Spleen (tissue), 11 donors: ENCODE measurements around the gene PCED1B. TPM values are rescaled to one million over a fixed set of nuclear protein-coding genes. Genes with fewer than 3 reads are reported as not detected.

Source experiments
- DNase-seq: peaks from one replicate; pipeline ENCODE4 v3.0.0-alpha.2; 2020
- H3K27ac ChIP-seq, 8 donors: fragments of 200-600 bp; sonication (generic) in 7 of 8; 1 replicate in 4 of 8; 2 replicates in 4 of 8; pipeline versions ENCODE4 v1.5.0 to v1.8.0; 2016 to 2021; ENCODE audit warnings: inconsistent platforms in 4 of 8, mild to moderate bottlenecking in 4 of 8, moderate library complexity in 1 of 8
- H3K27me3 ChIP-seq, 7 donors: fragments of 200-600 bp; sonication (generic) in 6 of 7; replicated peaks in 1 of 7; 1 replicate in 4 of 7; 2 replicates in 3 of 7; pipeline versions ENCODE4 v1.5.0 to v1.8.0; 2016 to 2021; ENCODE audit warnings: inconsistent platforms in 3 of 7, mild to moderate bottlenecking in 1 of 7
- H3K36me3 ChIP-seq, 6 donors: fragments of 200-600 bp; sonication (generic) in 5 of 6; 1 replicate in 4 of 6; 2 replicates in 2 of 6; pipeline versions ENCODE4 v1.5.0 to v1.8.0; 2016 to 2021; ENCODE audit warnings: inconsistent platforms in 2 of 6
- H3K4me1 ChIP-seq, 6 donors: fragments of 200-600 bp; sonication (generic) in 5 of 6; 1 replicate in 3 of 6; 2 replicates in 3 of 6; pipeline versions ENCODE4 v1.5.0 to v1.8.0; 2016 to 2021; ENCODE audit warnings: inconsistent platforms in 3 of 6
- H3K4me3 ChIP-seq, 8 donors: fragments of 200-600 bp; sonication (generic) in 7 of 8; 1 replicate in 4 of 8; 2 replicates in 4 of 8; pipeline versions ENCODE4 v1.5.0 to v1.8.0; 2016 to 2021; ENCODE audit warnings: inconsistent platforms in 4 of 8, mild to moderate bottlenecking in 4 of 8, moderate library complexity in 2 of 8
- H3K9me3 ChIP-seq, 8 donors: fragments of 200-600 bp; sonication (generic) in 7 of 8; 1 replicate in 4 of 8; 2 replicates in 4 of 8; pipeline versions ENCODE4 v1.5.0 to v1.8.0; 2016 to 2021; ENCODE audit warnings: inconsistent platforms in 4 of 8
- CTCF ChIP-seq, 11 experiments: fragments of 200-600 bp in 7 of 11; fragments of 450-650 bp in 4 of 11; sonication (generic) in 4 of 11; IDR thresholded peaks in 8 of 11; conservative IDR thresholded peaks in 3 of 11; 1 replicate in 7 of 11; 2 replicates in 4 of 11; pipeline versions ENCODE4 v1.4.0 to v1.8.0; 2016 to 2021; ENCODE audit warnings: antibody characterized with exemption in 11 of 11, inconsistent platforms in 4 of 11, mild to moderate bottlenecking in 1 of 11
- POLR2A ChIP-seq, 3 donors: fragments of 450-650 bp; IDR thresholded peaks; one replicate each; pipeline ENCODE4 v1.5.1; 2017; ENCODE audit warnings: antibody characterized with exemption in 3 of 3, mild to moderate bottlenecking in 1 of 3
- POLR2AphosphoS5 ChIP-seq, 3 donors: sonication (generic); formaldehyde crosslinking; IDR thresholded peaks; one replicate each; pipeline ENCODE4 v1.5.1; 2017; ENCODE audit warnings: antibody characterized with exemption in 3 of 3
- WGBS, 5 donors: extraction: QIAGEN DNeasy Blood & Tissue Kit in 3 of 5; methylation state at CpG; one replicate each; pipeline versions ENCODE4 v1.1.5 to v1.1.7; 2013 to 2018; 5-methylcytosine and 5-hydroxymethylcytosine counted together
- intact Hi-C: fragments of 100-400 bp; cut with DNase I; formaldehyde crosslinking; loops from one replicate; pipeline ENCODE4 v1.15.0; 2023; ENCODE audit warnings: low total_unique reads
- polyA plus RNA-seq, 3 donors: library from polyadenylated mRNA; stranded (reverse); fragments of 200-250 nt; gene quantifications; one replicate each; pipeline ENCODE4 v1.2.1, GENCODE V29; 2013
- total RNA-seq, 7 donors: library from RNA; depleted of rRNA in 3 of 7; stranded (reverse); fragments of >200 nt in 3 of 7; fragmentation: NEBNext Ultra II Directional in 4 of 7; extraction: Animal tissue kit (Norgen Biotek cat#: 25700) in 4 of 7; gene quantifications; one replicate each; pipeline versions ENCODE4 v1.1.0 to v1.2.1, GENCODE V29; 2016 to 2021
- donor health status: healthy with polysubstance abuse.
- donor health status: DM: no; HTN: no; CAD: no; lungs with moderate emphysema.
- donor health status: DM: no; HTN: no; CAD: no.
- donor health status: Bipolar disorder and iron deficiency.
- donor health status: healthy.
- donor health status: DM: no; HTN: no; CAD: no.
- donor health status: DM: yes; HTN: yes; CAD: no.

Gene PCED1B
- total and polyA plus RNA-seq, 10 donors: 15.3 to 34.5 (median 24.4) TPM

DNA sequence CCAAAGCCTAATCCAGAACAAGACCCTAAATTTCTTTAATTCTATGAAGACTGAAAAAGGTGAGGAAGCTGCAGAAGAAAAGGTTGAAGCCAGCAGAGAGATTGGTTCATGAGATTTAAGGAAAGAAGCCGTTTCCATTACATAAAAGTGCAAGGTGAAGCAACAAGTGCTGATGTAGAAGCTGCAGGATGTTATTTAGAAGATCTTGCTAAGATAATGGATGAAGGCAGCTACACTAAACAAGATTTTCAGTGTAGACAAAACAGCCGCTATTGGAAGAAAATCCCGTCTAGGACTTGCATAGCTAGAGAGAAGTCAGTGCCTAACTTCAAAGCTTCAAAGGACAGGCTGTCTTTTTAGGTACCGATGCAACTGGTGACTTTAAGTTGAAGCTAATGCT, 65.8 kb downstream of the PCED1B start:
- intact Hi-C loops: no loop called here
- TF ChIP-seq POLR2AphosphoS5 (IDR thresholded peaks at IDR 0.05): no peak
- no peak for TF ChIP-seq POLR2A (IDR thresholded peaks at IDR 0.05)
- no peak for TF ChIP-seq CTCF (IDR thresholded peaks at IDR 0.05 in 8 of 11, conservative IDR thresholded peaks at IDR 0.05 in 3 of 11)
- Histone ChIP-seq H3K27ac (no peak overlapping the region), H3K4me3 (no peak overlapping the region), H3K36me3 (peaks cover 0 to 9% (median 0%) of the 10 kb centered on the region in 6 donors), H3K4me1 (no peaks in the 10 kb centered on the region), H3K27me3 (no peaks in the 10 kb centered on the region), H3K9me3 (peaks cover 0 to 9% (median 0%) of the 10 kb centered on the region in 8 donors)
- WGBS, 5 donors: 81 to 88% (median 84%) methylated on average over 4 of the region's 4 CpGs
- no peak for DNase-seq

DNA sequence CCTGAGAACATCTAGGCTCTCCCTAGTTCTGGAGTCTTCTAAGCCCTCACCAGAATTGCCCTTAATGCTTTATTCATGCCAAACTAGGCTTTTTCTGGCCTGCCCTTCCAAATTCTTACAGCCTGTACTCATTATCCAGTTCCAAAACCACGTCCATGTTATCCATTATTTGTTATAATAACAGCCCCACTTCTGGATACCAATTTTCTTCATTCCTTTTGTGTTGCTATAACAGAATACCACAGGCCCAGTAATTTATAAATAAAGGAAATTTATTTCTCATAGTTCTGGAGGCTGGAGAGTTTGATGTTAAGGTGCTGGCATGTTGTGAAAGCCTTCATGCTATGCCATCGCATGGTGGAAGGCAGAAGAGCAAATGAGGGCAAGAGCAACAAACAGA, 68.3 kb downstream of the PCED1B start:
- Histone ChIP-seq H3K36me3 (no peaks in the 10 kb centered on the region), H3K27me3 (no peaks in the 10 kb centered on the region), H3K9me3 (peaks cover 0 to 17% (median 0%) of the 10 kb centered on the region in 8 donors), H3K4me1 (no peaks in the 10 kb centered on the region), H3K27ac (no peak overlapping the region), H3K4me3 (no peak overlapping the region)
- DNase-seq: no peak
- TF ChIP-seq POLR2A (IDR thresholded peaks at IDR 0.05) (no peak), POLR2AphosphoS5 (IDR thresholded peaks at IDR 0.05) (no peak), CTCF (IDR thresholded peaks at IDR 0.05 in 8 of 11, conservative IDR thresholded peaks at IDR 0.05 in 3 of 11) (no peak)
- intact Hi-C loops: no loop called here
- 90 to 97% (median 95%) methylated on average over 2 of the region's 2 CpGs for WGBS, 5 donors

GRCh38 chr12:47149146-47149545, 69.7 kb downstream of the PCED1B start:
- Histone ChIP-seq H3K4me1 (no peaks in the 10 kb centered on the region), H3K36me3 (no peaks in the 10 kb centered on the region), H3K4me3 (no peak overlapping the region), H3K9me3 (peaks cover 0 to 8% (median 0%) of the 10 kb centered on the region in 8 donors), H3K27ac (no peak overlapping the region), H3K27me3 (no peaks in the 10 kb centered on the region)
- 61 to 84% (median 71%) methylated on average over 3 of the region's 3 CpGs for WGBS, 5 donors
- no peak for TF ChIP-seq CTCF (IDR thresholded peaks at IDR 0.05 in 8 of 11, conservative IDR thresholded peaks at IDR 0.05 in 3 of 11)
- TF ChIP-seq POLR2A (IDR thresholded peaks at IDR 0.05): no peak
- TF ChIP-seq POLR2AphosphoS5 (IDR thresholded peaks at IDR 0.05): no peak
- intact Hi-C loops: no loop called here
- no peak for DNase-seq

- DNase-seq: no peak
- Histone ChIP-seq H3K27ac (no peak overlapping the region), H3K4me3 (no peak overlapping the region), H3K36me3 (no peaks in the 10 kb centered on the region), H3K4me1 (peaks cover 0 to 20% (median 11%) of the 10 kb centered on the region in 6 donors), H3K9me3 (peaks cover 0 to 8% (median 0%) of the 10 kb centered on the region in 8 donors), H3K27me3 (no peaks in the 10 kb centered on the region)
- intact Hi-C loops: loop anchor here (10.0 kb wide), 1 partner anchor 57 kb away; no protein-coding TSS in a partner anchor
- no peak for TF ChIP-seq POLR2AphosphoS5 (IDR thresholded peaks at IDR 0.05)
- no peak for TF ChIP-seq POLR2A (IDR thresholded peaks at IDR 0.05)
- no peak for TF ChIP-seq CTCF (IDR thresholded peaks at IDR 0.05 in 8 of 11, conservative IDR thresholded peaks at IDR 0.05 in 3 of 11)
- 86 to 98% (median 97%) methylated on average over 1 of the region's 1 CpG for WGBS, 5 donors
Observed at GRCh38 chr12:47152095-47152494, 72.7 kb downstream of the PCED1B start.
